ENCODE data around the gene ENOX1. TPM values are rescaled to one million over a fixed set of nuclear protein-coding genes. Genes with fewer than 3 reads are reported as not detected.

ENOX1 gene
- total RNA-seq, 2 donors from 2014 or later = 0.33 TPM; not detected in 1

DNA sequence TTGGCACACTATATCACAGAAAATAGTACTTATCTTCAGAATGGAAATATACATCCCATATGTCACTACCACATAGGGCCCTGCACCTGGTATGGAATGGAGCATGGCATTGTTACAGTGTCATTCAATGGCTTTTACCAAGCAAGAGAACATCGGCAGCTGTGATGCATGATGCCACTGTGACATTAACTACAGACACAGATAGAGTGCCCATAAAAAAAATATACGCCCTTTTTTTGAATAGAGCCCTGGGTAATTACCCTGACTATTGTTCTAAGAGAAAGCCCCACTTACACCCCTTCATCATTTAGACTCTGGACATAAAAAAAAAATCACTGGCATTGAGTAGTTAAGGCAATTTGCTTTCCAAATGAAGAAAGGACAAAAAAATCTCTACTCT is 443.1 kb downstream of the ENOX1 start:
- Histone ChIP-seq H3K27ac (ENCODE audit: low read depth, low read length) (no peak overlapping the region), H3K4me1 (ENCODE audit: control insufficient read depth, insufficient read depth, low read length) (no peaks in the 10 kb centered on the region), H3K27me3 (ENCODE audit: control insufficient read depth, insufficient read depth, low read length, poor library complexity, severe bottlenecking) (peaks cover 22% of the 10 kb centered on the region), H3K9ac (ENCODE audit: extremely low read depth, low read length, poor library complexity, severe bottlenecking) (no peak overlapping the region), H3K9me3 (ENCODE audit: control insufficient read depth, low read length) (no peaks in the 10 kb centered on the region), H3K36me3 (ENCODE audit: control insufficient read depth, insufficient read depth, low read length) (no peaks in the 10 kb centered on the region), H3K4me3 (ENCODE audit: low read length) (no peak overlapping the region)
- Mint-ChIP-seq H3K4me3 (no peak overlapping the region), H3K27me3 (ENCODE audit: insufficient read depth) (peaks cover 5% of the 10 kb centered on the region), H3K27ac (no peak overlapping the region), H3K4me1 (no peaks in the 10 kb centered on the region), H3K9me3 (no peaks in the 10 kb centered on the region), H3K36me3 (ENCODE audit: low read depth) (no peaks in the 10 kb centered on the region)
- TF ChIP-seq, protein P1, sequence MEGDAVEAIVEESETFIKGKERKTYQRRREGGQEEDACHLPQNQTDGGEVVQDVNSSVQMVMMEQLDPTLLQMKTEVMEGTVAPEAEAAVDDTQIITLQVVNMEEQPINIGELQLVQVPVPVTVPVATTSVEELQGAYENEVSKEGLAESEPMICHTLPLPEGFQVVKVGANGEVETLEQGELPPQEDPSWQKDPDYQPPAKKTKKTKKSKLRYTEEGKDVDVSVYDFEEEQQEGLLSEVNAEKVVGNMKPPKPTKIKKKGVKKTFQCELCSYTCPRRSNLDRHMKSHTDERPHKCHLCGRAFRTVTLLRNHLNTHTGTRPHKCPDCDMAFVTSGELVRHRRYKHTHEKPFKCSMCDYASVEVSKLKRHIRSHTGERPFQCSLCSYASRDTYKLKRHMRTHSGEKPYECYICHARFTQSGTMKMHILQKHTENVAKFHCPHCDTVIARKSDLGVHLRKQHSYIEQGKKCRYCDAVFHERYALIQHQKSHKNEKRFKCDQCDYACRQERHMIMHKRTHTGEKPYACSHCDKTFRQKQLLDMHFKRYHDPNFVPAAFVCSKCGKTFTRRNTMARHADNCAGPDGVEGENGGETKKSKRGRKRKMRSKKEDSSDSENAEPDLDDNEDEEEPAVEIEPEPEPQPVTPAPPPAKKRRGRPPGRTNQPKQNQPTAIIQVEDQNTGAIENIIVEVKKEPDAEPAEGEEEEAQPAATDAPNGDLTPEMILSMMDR (conservative IDR thresholded peaks at IDR 0.05) = no peak
- DNase-seq = no peak
- 87 to 100% methylated on average over 1 to 2 of the region's 2 CpGs for WGBS, 2 experiments (ENCODE audit: insufficient coverage in 1 of 2, insufficient read length in 1 of 2)

DNA sequence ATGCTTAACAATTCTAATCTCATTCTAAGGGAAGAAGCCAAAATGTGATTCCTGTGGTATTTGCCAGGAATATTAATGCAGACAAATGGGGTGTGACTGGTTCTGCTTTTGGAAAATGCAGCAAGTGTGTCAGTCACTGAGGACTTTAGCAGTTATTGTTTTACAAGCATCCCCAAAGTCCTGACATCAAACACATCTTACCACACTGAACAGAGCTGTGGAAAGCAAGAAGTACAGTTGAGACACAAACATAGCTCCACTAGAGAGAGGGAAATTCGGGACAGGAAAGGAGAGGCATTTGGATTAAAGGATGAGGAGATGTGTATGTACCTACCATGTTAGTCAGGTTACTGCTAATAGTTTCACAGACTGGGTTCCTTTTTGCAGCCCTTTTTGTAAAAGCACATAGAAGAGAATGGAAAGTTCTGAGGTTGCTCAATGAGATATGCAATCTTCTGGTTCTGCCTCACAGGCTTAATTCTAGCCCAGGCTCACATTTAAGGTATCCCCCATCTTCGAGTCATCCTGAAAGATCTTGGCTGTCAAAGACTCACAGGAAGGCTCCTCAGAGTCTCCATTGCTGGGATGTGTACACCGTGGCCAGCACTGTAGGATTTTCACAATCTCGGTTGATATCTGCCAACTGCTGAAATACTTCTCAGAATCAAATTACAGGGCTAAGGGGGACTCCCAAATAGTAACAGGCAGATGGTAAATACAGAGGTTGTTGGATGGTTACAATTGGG is 446.8 kb downstream of the ENOX1 start:
- Histone ChIP-seq H3K27me3 (ENCODE audit: control insufficient read depth, insufficient read depth, low read length, poor library complexity, severe bottlenecking) (peaks cover 6% of the 10 kb centered on the region), H3K4me1 (ENCODE audit: control insufficient read depth, insufficient read depth, low read length) (no peaks in the 10 kb centered on the region), H3K9me3 (ENCODE audit: control insufficient read depth, low read length) (no peaks in the 10 kb centered on the region), H3K27ac (ENCODE audit: low read depth, low read length) (no peak overlapping the region), H3K9ac (ENCODE audit: extremely low read depth, low read length, poor library complexity, severe bottlenecking) (no peak overlapping the region), H3K4me3 (ENCODE audit: low read length) (no peak overlapping the region), H3K36me3 (ENCODE audit: control insufficient read depth, insufficient read depth, low read length) (no peaks in the 10 kb centered on the region)
- TF ChIP-seq, protein P1 (conservative IDR thresholded peaks at IDR 0.05) = no peak
- no peak for DNase-seq
- Mint-ChIP-seq H3K4me3 (no peak overlapping the region), H3K4me1 (no peaks in the 10 kb centered on the region), H3K36me3 (ENCODE audit: low read depth) (no peaks in the 10 kb centered on the region), H3K9me3 (no peaks in the 10 kb centered on the region), H3K27me3 (ENCODE audit: insufficient read depth) (peaks cover 3% of the 10 kb centered on the region), H3K27ac (no peak overlapping the region)
- 89 to 92% methylated on average over 2 to 4 of the region's 4 CpGs for WGBS, 2 experiments (ENCODE audit: insufficient coverage in 1 of 2, insufficient read length in 1 of 2)

DNA sequence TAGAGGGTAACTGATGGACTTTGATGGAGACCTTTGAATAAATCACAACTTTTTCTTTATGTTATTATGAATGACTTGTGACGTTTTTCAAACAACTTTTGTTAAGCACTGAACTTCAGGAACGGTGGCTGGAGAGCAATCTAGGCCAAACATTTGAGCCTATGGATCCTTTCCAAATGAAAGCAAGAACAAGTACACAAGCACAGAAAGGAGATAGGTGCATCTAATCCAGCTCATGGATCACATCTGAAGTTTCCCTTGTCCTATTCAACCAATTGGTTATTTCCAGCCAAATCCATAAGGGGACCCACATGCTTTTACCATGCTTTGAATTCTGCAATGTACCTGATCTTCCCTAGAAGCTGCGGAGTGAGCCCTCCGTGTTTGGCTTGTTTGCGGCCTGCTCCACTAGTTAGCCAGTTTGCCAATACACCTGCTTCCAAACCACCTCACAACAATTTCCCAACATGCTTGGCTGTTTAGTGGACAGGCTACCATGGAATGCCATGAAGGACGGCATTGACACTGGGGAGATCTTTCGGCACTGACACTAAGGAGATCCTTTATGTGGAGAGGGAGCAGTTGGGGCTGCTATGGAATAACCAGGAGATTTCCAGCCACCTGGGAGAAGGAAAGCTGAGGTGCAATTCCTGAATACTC is 447.5 kb downstream of the ENOX1 start:
- Histone ChIP-seq H3K27ac (ENCODE audit: low read depth, low read length) (no peak overlapping the region), H3K27me3 (ENCODE audit: control insufficient read depth, insufficient read depth, low read length, poor library complexity, severe bottlenecking) (no peaks in the 10 kb centered on the region), H3K9ac (ENCODE audit: extremely low read depth, low read length, poor library complexity, severe bottlenecking) (no peak overlapping the region), H3K9me3 (ENCODE audit: control insufficient read depth, low read length) (no peaks in the 10 kb centered on the region), H3K4me1 (ENCODE audit: control insufficient read depth, insufficient read depth, low read length) (no peaks in the 10 kb centered on the region), H3K4me3 (ENCODE audit: low read length) (no peak overlapping the region), H3K36me3 (ENCODE audit: control insufficient read depth, insufficient read depth, low read length) (no peaks in the 10 kb centered on the region)
- Mint-ChIP-seq H3K9me3 (no peaks in the 10 kb centered on the region), H3K4me3 (no peak overlapping the region), H3K27ac (no peak overlapping the region), H3K36me3 (ENCODE audit: low read depth) (no peaks in the 10 kb centered on the region), H3K27me3 (ENCODE audit: insufficient read depth) (no peaks in the 10 kb centered on the region), H3K4me1 (no peaks in the 10 kb centered on the region)
- WGBS, 2 experiments (ENCODE audit: insufficient coverage in 1 of 2, insufficient read length in 1 of 2) = 81 to 83% methylated on average over 7 of the region's 7 CpGs
- no peak for DNase-seq
- TF ChIP-seq, protein P1 (conservative IDR thresholded peaks at IDR 0.05) = no peak

Data from endodermal cell (in vitro differentiated cells).